GM18505 (cell line): ENCODE results near the gene YWHAQ.
"Not testable (repeated sequence)": the region's sequence is repeated elsewhere in the genome, so short reads cannot be mapped to it uniquely, and the experiment has no call there.

Experiments used
- ATAC-seq: cut with Tn5 transposase; IDR thresholded peaks from one replicate; pipeline ENCODE4 v1.9.1; 2021; ENCODE audit not compliant: unreplicated experiment
- POLR2A ChIP-seq: IDR thresholded peaks from 4 replicates; pipeline ENCODE4 v1.6.1; 2011; ENCODE audit warnings: borderline replicate concordance; ENCODE audit not compliant: insufficient read depth, insufficient read length; ENCODE audit errors: extremely low read depth

YWHAQ gene

GRCh38 chr2:9601397-9601796 lies 29.4 kb downstream of the YWHAQ start:
- TF ChIP-seq POLR2A = no peak
- no peak for ATAC-seq

DNA sequence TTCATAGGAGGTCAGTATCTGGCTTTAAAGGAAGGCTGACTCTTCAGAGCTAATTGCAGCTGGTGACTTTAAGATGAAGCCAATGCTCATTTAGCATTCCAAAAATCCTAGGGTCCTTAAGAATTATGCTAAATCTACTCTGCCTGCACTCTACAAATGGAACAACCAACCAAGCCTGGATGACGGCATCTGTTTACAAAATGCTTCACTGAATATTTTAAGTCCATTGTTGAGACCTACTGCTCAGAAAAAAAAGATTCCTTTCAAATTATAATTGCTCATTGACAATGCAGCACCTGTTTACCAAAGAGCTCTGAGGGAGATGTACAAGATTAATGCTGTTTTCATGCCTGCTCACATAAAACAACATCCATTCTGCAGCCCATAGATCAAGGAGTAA lies 31.4 kb downstream of the YWHAQ start:
- no peak for ATAC-seq
- TF ChIP-seq POLR2A = no peak

DNA sequence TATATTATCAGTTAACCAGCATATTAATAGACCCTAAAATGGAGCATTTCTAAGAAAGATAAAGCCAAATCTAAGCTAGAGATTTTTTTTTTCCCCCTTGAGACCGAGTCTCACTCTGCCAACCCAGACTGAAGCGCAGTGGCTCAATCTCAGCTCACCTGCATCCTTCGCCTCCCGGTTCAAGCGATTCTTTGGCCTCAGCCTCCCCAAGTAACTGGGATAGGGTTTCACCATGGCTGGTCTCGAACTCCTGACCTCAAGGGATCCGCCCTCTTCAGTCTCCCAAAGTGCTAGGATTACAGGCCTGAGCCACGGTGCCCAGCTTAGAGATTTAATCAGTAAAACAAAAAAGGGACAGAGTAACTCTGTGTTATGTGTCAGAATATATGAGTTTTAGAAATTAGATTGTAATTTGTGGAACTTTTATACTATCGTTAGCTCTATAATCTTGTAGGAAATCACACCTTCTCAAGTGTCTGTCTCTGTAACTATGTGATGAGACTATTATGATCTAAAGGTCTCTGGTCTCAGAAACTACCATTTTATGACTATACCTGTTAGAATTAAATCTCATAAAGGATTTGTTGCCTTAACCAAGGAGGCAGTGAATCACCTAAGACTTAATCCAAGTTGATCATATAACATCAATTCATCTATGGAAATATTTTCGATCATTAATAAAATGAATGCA lies 34.0 kb downstream of the YWHAQ start:
- TF ChIP-seq POLR2A = no peak
- no peak for ATAC-seq

DNA sequence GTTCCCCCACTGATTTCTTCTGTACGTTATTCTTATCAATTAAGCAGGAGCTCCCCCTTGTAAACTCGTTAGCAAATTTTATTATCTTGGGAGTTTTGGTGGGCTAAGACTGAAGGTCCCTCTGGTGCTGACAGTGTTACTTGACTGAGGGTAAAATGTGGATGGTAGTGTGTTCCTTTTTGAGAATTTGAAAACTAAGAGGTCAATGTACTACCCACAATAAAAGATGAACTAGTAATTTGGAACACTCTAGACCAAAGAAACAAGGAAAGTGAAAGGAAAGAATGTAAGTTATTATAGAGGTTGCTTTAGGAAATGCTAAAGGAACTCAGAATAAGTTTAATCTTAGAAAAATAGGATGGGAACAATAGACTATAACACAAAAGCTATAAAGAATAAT lies 35.1 kb downstream of the YWHAQ start:
- no peak for ATAC-seq
- no peak for TF ChIP-seq POLR2A

DNA sequence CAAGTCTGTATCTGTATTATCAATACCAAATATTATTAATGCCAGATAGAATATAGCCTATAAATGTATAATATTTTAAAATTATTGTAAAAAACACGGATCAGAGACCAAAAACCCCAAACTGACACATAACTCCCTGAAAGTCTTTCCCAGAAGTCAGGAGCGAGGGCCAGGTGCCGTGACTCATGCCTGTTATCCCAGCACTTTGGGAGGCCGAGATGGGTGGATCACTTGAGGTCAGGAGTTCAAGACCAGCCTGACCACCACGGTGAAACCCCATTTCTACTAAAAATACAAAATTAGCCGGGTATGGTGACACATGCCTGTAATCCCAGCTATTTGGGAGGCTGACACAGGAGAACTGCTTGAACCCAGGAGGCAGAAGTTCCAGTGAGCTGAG lies 35.5 kb downstream of the YWHAQ start:
- not testable (repeated sequence) for ATAC-seq

- TF ChIP-seq POLR2A = no peak
These were observed 36.3 kb downstream of the YWHAQ start for GRCh38 chr2:9594366-9595054.

DNA sequence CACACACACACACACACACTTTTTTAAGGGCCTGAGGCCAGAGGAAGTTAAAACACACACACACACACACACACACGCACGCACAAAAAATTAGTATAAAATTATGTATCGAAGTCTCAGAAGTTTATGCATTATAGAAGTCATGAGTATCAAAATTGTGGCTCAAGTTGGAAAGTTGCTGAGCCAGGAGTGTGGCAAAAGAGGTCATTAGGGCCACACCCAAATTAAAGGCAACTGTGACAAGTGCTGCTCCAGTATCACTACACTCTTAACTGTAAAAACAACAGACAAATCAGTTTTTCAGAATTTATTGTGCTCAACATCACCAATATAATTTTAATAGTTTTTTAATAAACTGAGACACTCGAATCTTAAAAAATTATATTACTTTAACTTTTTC lies 36.9 kb downstream of the YWHAQ start:
- no peak for TF ChIP-seq POLR2A
- no peak for ATAC-seq

More at GRCh38 chr2:9594366-9595054, 36.3 kb downstream of the YWHAQ start:
- no peak for ATAC-seq

- TF ChIP-seq POLR2A = no peak
- no peak for ATAC-seq
These were observed 38.1 kb downstream of the YWHAQ start for GRCh38 chr2:9592699-9593098.

- no peak for TF ChIP-seq POLR2A
- no peak for ATAC-seq
These were observed 40.2 kb downstream of the YWHAQ start for GRCh38 chr2:9590641-9591040.

GRCh38 chr2:9586465-9586864 lies 44.3 kb downstream of the YWHAQ start:
- no peak for TF ChIP-seq POLR2A
- no peak for ATAC-seq

DNA sequence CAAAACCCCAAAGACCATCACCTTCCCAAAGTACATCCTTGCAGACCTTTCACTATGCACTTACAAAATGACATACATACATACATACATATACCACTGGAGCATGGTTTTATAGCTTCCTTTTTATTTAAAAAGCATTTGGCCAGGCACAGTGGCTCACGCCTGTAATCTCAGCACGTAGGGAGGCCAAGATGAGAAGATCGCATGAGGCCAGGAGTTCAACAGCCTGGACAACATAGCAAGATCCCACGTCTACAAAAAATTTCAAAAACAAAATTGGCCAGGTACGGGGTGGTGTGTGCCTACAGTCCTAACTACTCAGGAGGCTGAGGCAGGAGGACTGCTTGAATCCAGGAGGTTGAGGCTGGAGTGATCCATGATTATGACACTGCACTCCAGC lies 45.3 kb downstream of the YWHAQ start:
- no peak for ATAC-seq

GRCh38 chr2:9584902-9585301 lies 45.9 kb downstream of the YWHAQ start:
- not testable (repeated sequence) for ATAC-seq

More for the DNA sequence above, 45.3 kb downstream of the YWHAQ start:
- no peak for TF ChIP-seq POLR2A

DNA sequence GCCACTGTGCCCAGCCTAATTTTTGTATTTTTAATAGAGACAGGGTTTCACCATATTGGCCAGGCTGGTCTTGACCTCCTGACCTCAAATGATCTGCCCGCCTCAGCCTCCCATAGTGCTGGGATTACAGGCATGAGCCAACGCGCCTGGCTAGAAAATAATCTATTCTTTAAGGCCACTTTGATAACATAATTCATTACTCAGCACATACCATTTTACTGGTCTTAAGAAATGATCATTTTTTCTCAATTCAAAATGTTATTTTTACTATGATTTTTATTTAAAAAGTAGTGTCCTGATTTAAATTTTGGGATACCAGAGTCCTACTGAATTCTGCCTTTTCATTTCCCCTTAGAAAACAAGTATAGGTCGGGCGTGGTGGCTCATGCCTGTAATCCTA lies 48.2 kb downstream of the YWHAQ start:
- no peak for ATAC-seq
- no peak for TF ChIP-seq POLR2A

DNA sequence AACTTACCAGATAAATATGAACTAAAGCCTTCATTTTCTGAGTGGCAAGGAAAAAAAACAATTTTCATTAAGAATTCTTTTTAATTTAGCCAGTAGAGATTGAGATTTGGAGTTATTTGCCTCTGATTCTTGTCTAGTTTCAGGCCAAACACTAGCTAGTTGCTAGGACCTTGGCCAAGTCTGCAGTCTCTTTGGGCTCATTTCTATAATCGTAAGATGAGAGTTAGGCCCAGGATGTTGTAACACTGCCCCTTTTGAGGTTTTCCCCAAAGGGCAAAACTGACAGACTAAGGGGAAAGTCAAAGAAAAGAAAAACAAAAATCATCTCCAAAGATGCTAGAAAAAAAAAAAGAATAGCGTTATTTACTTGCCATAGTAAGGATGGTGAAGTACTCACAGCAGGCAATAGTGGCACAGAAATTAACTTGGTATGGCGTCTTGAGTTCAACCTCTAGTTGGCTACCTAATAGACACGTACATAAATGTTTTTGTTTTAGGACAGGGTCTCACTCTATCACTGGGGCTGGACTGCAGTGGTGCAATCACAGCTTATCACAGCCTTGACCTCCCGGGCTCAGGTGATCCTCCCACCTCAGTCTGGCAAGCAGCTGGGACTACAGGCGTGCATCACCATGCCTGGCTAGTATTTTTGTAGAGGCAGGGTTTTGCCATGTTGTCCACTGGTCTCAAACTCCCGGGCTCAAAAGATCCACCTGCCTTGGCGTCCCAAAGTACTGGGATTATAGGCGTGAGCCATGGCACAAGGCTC lies 52.1 kb downstream of the YWHAQ start:
- no peak for TF ChIP-seq POLR2A
- no peak for ATAC-seq
